ENCODE results near the gene NOL11. TPM values are rescaled to one million over a fixed set of nuclear protein-coding genes. Genes with fewer than 3 reads are reported as not detected.

The NOL11 gene
- total and polyA plus RNA-seq, 2 of the 8 experiments (the other 6 are each of a cell fraction or from before 2014, with no cell fraction given), result 58.0 to 97.2 TPM

GRCh38 chr17:67737145-67737544 is 19.4 kb downstream of the NOL11 start (continued):
- TF ChIP-seq SAP30 (IDR thresholded peaks at IDR 0.05; ENCODE audit: insufficient read depth, insufficient replicate concordance, low read length) (no peak), RXRA (IDR thresholded peaks at IDR 0.05; ENCODE audit: insufficient read depth, low read depth, low read length) (no peak), JUND (IDR thresholded peaks at IDR 0.05; ENCODE audit: low read length) (no peak), TAF1 (IDR thresholded peaks at IDR 0.05; ENCODE audit: low read depth, low read length) (no peak), RAD21 (IDR thresholded peaks at IDR 0.05 in 1 of 2, conservative IDR thresholded peaks at IDR 0.05 in 1 of 2; ENCODE audit: low read depth in 2 of 2, low read length in 2 of 2) (no peak), ASH2L (IDR thresholded peaks at IDR 0.05; ENCODE audit: low read length) (no peak)
